ENCODE data around the gene KRTAP5-8. TPM values are rescaled to one million over a fixed set of nuclear protein-coding genes. Genes with fewer than 3 reads are reported as not detected.

Gene KRTAP5-8
- total RNA-seq, 1 experiment from 2014 or later, result not detected

- Histone ChIP-seq H3K27ac (ENCODE audit: insufficient read length, low read depth, low read length) (no peak overlapping the region), H4K5ac (ENCODE audit: insufficient read length, low read depth, low read length) (no peak overlapping the region), H3K79me2 (ENCODE audit: insufficient read depth, low read length) (no peaks in the 10 kb centered on the region), H3K4ac (ENCODE audit: low read depth, low read length) (no peak overlapping the region), H3K4me2 (ENCODE audit: insufficient read depth, insufficient read length, low read length) (no peak overlapping the region), H3K56ac (ENCODE audit: insufficient read length, low read depth, low read length) (no peak overlapping the region), H3T11ph (ENCODE audit: low read length) (no peak overlapping the region), H2BK120ac (ENCODE audit: low read depth, low read length, poor library complexity, severe bottlenecking) (no peak overlapping the region), H2AK5ac (ENCODE audit: insufficient read length, low read length) (no peak overlapping the region), H2BK12ac (ENCODE audit: insufficient read length, low read depth, low read length) (no peak overlapping the region), H2BK20ac (ENCODE audit: low read depth, low read length, poor library complexity, severe bottlenecking) (no peak overlapping the region), H4K20me1 (ENCODE audit: control insufficient read depth, insufficient read depth, insufficient read length) (no peaks in the 10 kb centered on the region), H3K79me1 (ENCODE audit: insufficient read depth, low read depth, low read length, poor library complexity, severe bottlenecking) (no peaks in the 10 kb centered on the region), H2AFZ (ENCODE audit: low read length) (no peak overlapping the region), H3K23ac (ENCODE audit: insufficient read length, low read depth, low read length) (no peak overlapping the region), H3K9me3 (ENCODE audit: control insufficient read depth, low read depth, low read length) (no peaks in the 10 kb centered on the region), H2BK5ac (ENCODE audit: insufficient read length, low read length) (no peak overlapping the region), H3K23me2 (ENCODE audit: insufficient read length, low read depth, low read length, poor library complexity, severe bottlenecking) (no peaks in the 10 kb centered on the region), H3K18ac (ENCODE audit: insufficient read length, low read depth, low read length) (no peak overlapping the region), H2BK15ac (ENCODE audit: low read depth, low read length) (no peak overlapping the region), H4K91ac (ENCODE audit: insufficient read length, low read depth, low read length) (no peak overlapping the region), H3K27me3 (ENCODE audit: insufficient read depth, low read length) (no peaks in the 10 kb centered on the region), H3K4me1 (ENCODE audit: insufficient read depth, low read length) (no peaks in the 10 kb centered on the region), H3K14ac (ENCODE audit: insufficient read depth, low read length) (no peak overlapping the region), H3K9ac (ENCODE audit: extremely low read depth, insufficient read length, low read length) (no peak overlapping the region), H4K8ac (replicated peaks; ENCODE audit: insufficient read length, low read depth, low read length) (no peak overlapping the region)
- H3K36me3 Mint-ChIP-seq (ENCODE audit: insufficient read depth in 1 of 3, low read depth in 3 of 3), result peaks cover 5 to 25% (median 12%) of the 10 kb centered on the region in 3 experiments; a peak in 6 of 7 replicates
- H3K27ac Mint-ChIP-seq, result no peak overlapping the region
- TF ChIP-seq CTCF (conservative IDR thresholded peaks at IDR 0.05), result no peak
- H3K27me3 Mint-ChIP-seq (ENCODE audit: low read depth), result peaks cover 39% of the 10 kb centered on the region
- H3K9me3 Mint-ChIP-seq, result peaks cover 14 to 16% of the 10 kb centered on the region in 2 experiments
- WGBS (ENCODE audit: extremely low coverage, insufficient read length, low lambda C conversion rate), result no CpG with 5 or more reads among the region's 15 CpGs
- H3K4me3 Mint-ChIP-seq, result no peak overlapping the region
- H3K4me1 Mint-ChIP-seq, result peaks cover 27 to 28% of the 10 kb centered on the region in 2 experiments
- no peak for DNase-seq
Measured at GRCh38 chr11:71542879-71543777, 5.3 kb downstream of the KRTAP5-8 start.

Data from H9 (cell line).